WTC11 (cell line): ENCODE data around the gene NACC2. TPM values are rescaled to one million over a fixed set of nuclear protein-coding genes. Genes with fewer than 3 reads are reported as not detected.

Experiments
- ATAC-seq: fragments of 200-7000 bp; cut with Tn5 transposase; 2 replicates; pipeline ENCODE4 v1.10.0; 2021; ENCODE audit warnings: mild to moderate bottlenecking, moderate library complexity
- CTCF ChIA-PET: fragments of 300-600 bp; sonication (Branson Sonifier 250); formaldehyde crosslinking; loops from one replicate; lab custom pipeline; 2021; ENCODE audit warnings: antibody characterized with exemption; lab: Charles Lee
- POLR2A ChIA-PET: fragments of 350-600 bp; sonication (Branson Sonifier 250); formaldehyde crosslinking; loops from one replicate; lab custom pipeline; 2021; ENCODE audit warnings: antibody characterized with exemption; lab: Charles Lee
- DNase-seq: peaks from one replicate; pipeline ENCODE4 v3.0.0; 2021; ENCODE audit warnings: low spot score
- H3K27ac Mint-ChIP-seq: 2 replicates; pipeline ENCODE4 v1.8.0; 2021; ENCODE audit warnings: mixed read lengths
- H3K27me3 Mint-ChIP-seq: 2 replicates; pipeline ENCODE4 v1.8.0; 2021; ENCODE audit warnings: low read depth, mild to moderate bottlenecking, moderate library complexity, mixed read lengths
- H3K36me3 Mint-ChIP-seq: 2 replicates; pipeline ENCODE4 v1.8.0; 2021; ENCODE audit warnings: mixed read lengths
- H3K4me1 Mint-ChIP-seq: 2 replicates; pipeline ENCODE4 v1.8.0; 2022; ENCODE audit warnings: mixed read lengths
- H3K4me3 Mint-ChIP-seq: 2 replicates; pipeline ENCODE4 v1.8.0; 2021; ENCODE audit warnings: mild to moderate bottlenecking, moderate library complexity, mixed read lengths
- H3K9me3 Mint-ChIP-seq: 2 replicates; pipeline ENCODE4 v1.8.0; 2021; ENCODE audit warnings: mixed read lengths
- CREB1 ChIP-seq: sonication (generic); formaldehyde crosslinking; IDR thresholded peaks from 2 replicates; pipeline ENCODE4 v1.8.0; 2023; ENCODE audit warnings: mild to moderate bottlenecking, missing genetic modification reagents
- ESRRA ChIP-seq: sonication (generic); formaldehyde crosslinking; IDR thresholded peaks from 2 replicates; pipeline ENCODE4 v1.8.1; 2022; ENCODE audit warnings: mild to moderate bottlenecking, missing genetic modification reagents, borderline replicate concordance
- NFATC4 ChIP-seq: fragments of 250-450 bp; sonication (Bioruptor Pico); IDR thresholded peaks from 2 replicates; pipeline ENCODE4 v1.9.0; 2021; ENCODE audit warnings: mild to moderate bottlenecking
- TEAD4 ChIP-seq: sonication (generic); formaldehyde crosslinking; IDR thresholded peaks from 2 replicates; pipeline ENCODE4 v1.8.0; 2022; ENCODE audit warnings: mild to moderate bottlenecking, missing genetic modification reagents
- TP53 ChIP-seq: sonication (generic); formaldehyde crosslinking; IDR thresholded peaks from 2 replicates; pipeline ENCODE4 v1.8.1; 2023; ENCODE audit warnings: mild to moderate bottlenecking, missing genetic modification reagents
- ZBTB21 ChIP-seq: sonication (generic); formaldehyde crosslinking; IDR thresholded peaks from 2 replicates; pipeline ENCODE4 v1.8.1; 2023; ENCODE audit warnings: mild to moderate bottlenecking, missing genetic modification reagents, borderline replicate concordance
- total RNA-seq: library from RNA; stranded (reverse); gene quantifications from 3 replicates; pipeline ENCODE4 v1.2.3, GENCODE V29; 2021
- TF ChIP-seq, protein P1 (sequence below): fragments of 250-450 bp; sonication (Bioruptor Pico); IDR thresholded peaks from 2 replicates; pipeline ENCODE4 v1.9.0; 2021; ENCODE audit warnings: mild to moderate bottlenecking, borderline replicate concordance
- TF ChIP-seq, protein P2 (sequence below): fragments of 250-450 bp; sonication (Bioruptor Pico); IDR thresholded peaks from 2 replicates; pipeline ENCODE4 v1.8.0; 2021; ENCODE audit warnings: mild to moderate bottlenecking
- TF ChIP-seq, protein P3 (sequence below): sonication (generic); formaldehyde crosslinking; IDR thresholded peaks from 2 replicates; pipeline ENCODE4 v1.8.1; 2023; ENCODE audit warnings: mild to moderate bottlenecking, missing genetic modification reagents
- TF ChIP-seq, protein P4 (sequence below): sonication (generic); formaldehyde crosslinking; IDR thresholded peaks from 2 replicates; pipeline ENCODE4 v1.8.1; 2022; ENCODE audit warnings: mild to moderate bottlenecking, moderate library complexity, missing genetic modification reagents
- TF ChIP-seq, protein P5 (sequence below): sonication (generic); formaldehyde crosslinking; IDR thresholded peaks from 2 replicates; pipeline ENCODE4 v1.8.1; 2023; ENCODE audit warnings: mild to moderate bottlenecking, missing genetic modification reagents, moderate library complexity

The NACC2 gene
- total RNA-seq, 1 experiment from 2014 or later = 17.1 TPM

DNA sequence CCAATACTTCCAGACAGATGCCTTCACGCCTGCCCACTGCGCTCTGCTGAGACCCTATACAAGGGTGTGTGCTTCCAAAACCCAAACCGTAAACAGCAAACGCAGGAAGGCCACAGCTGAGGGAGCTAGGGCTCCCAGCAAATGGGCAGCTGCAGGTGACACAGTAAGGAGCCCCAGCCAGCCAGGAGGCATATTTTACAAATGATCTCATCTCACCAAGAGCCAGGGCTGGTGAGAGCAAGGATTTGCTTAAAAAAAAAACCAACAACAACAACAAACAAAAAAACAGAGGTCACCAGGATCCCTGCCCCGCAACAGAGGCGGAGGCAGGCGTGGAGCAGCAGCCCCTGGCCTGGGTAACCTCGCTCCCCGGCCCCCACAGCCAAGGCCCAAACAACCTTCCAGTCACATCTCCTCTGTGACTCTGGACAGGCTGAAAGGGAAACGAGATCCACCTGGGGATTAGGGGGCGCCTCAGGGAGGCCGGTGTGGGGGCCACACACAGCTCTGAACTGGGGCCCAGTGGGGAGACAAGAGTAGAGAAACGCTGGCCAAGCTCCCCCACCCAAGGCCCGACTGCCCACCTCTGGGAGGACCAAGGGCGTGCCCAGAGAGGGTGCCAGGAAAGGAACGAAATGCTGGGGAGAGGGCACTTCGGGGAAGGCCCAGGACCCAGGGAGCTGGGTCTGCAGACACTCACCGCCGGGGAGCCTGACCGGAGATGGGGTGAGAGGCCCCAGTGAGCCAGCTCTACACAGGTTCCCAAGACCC is 3.3 kb downstream of the NACC2 start (continued):
- TF ChIP-seq, protein P1, sequence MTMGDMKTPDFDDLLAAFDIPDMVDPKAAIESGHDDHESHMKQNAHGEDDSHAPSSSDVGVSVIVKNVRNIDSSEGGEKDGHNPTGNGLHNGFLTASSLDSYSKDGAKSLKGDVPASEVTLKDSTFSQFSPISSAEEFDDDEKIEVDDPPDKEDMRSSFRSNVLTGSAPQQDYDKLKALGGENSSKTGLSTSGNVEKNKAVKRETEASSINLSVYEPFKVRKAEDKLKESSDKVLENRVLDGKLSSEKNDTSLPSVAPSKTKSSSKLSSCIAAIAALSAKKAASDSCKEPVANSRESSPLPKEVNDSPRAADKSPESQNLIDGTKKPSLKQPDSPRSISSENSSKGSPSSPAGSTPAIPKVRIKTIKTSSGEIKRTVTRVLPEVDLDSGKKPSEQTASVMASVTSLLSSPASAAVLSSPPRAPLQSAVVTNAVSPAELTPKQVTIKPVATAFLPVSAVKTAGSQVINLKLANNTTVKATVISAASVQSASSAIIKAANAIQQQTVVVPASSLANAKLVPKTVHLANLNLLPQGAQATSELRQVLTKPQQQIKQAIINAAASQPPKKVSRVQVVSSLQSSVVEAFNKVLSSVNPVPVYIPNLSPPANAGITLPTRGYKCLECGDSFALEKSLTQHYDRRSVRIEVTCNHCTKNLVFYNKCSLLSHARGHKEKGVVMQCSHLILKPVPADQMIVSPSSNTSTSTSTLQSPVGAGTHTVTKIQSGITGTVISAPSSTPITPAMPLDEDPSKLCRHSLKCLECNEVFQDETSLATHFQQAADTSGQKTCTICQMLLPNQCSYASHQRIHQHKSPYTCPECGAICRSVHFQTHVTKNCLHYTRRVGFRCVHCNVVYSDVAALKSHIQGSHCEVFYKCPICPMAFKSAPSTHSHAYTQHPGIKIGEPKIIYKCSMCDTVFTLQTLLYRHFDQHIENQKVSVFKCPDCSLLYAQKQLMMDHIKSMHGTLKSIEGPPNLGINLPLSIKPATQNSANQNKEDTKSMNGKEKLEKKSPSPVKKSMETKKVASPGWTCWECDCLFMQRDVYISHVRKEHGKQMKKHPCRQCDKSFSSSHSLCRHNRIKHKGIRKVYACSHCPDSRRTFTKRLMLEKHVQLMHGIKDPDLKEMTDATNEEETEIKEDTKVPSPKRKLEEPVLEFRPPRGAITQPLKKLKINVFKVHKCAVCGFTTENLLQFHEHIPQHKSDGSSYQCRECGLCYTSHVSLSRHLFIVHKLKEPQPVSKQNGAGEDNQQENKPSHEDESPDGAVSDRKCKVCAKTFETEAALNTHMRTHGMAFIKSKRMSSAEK (CRISPR knock-in tag) = no peak
- TF ChIP-seq, protein P2, sequence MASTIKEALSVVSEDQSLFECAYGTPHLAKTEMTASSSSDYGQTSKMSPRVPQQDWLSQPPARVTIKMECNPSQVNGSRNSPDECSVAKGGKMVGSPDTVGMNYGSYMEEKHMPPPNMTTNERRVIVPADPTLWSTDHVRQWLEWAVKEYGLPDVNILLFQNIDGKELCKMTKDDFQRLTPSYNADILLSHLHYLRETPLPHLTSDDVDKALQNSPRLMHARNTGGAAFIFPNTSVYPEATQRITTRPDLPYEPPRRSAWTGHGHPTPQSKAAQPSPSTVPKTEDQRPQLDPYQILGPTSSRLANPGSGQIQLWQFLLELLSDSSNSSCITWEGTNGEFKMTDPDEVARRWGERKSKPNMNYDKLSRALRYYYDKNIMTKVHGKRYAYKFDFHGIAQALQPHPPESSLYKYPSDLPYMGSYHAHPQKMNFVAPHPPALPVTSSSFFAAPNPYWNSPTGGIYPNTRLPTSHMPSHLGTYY (CRISPR knock-in tag) = no peak
- TF ChIP-seq ESRRA (CRISPR knock-in tag) (no peak), CREB1 (CRISPR knock-in tag) (no peak), ZBTB21 (CRISPR knock-in tag) (no peak), TEAD4 (CRISPR knock-in tag) (no peak)
- TF ChIP-seq, protein P3, sequence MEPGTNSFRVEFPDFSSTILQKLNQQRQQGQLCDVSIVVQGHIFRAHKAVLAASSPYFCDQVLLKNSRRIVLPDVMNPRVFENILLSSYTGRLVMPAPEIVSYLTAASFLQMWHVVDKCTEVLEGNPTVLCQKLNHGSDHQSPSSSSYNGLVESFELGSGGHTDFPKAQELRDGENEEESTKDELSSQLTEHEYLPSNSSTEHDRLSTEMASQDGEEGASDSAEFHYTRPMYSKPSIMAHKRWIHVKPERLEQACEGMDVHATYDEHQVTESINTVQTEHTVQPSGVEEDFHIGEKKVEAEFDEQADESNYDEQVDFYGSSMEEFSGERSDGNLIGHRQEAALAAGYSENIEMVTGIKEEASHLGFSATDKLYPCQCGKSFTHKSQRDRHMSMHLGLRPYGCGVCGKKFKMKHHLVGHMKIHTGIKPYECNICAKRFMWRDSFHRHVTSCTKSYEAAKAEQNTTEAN (CRISPR knock-in tag) = no peak

DNA sequence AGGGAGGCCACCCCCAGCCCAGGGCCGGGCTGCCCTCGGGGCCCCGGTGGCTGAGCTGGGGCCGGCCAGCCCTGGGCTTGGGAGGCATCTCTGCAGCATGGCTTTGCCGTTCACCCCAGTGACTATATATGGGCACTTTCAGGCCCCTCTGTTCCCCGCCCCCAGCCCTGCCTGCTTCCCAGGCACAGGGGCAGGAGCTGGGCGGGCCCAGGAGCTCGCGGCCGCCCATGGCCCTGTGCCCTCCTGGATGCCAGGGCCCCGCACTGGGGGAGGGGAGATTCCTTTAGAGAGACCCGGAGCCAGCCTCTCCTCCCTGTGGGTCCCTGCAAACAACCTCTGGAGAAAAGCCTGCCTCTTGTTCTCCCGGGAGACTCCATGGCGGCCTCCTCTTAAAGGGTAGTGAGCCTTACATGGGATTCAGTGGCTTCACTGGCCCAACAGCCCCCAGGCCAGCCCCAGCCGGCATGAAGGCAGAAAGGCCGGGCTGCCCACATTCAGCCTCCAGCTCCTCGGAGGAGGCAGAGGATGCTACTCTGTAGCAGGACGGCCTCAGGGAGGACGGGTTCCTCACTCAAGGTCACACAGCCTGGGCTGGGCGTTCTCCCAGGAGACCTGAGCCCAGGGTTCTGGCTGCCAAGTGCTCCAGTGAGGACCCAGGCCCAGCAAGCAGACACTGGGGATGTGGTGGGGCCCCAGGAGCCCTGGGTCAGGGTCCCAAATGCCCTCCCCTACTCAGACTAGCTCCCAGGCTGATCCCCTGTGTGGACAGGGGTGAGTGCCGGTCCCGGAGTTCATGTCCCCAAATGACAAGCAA is 4.1 kb downstream of the NACC2 start:
- Mint-ChIP-seq H3K4me1 (peaks cover 30% of the 10 kb centered on the region), H3K36me3 (no peaks in the 10 kb centered on the region), H3K4me3 (no peak overlapping the region), H3K9me3 (no peaks in the 10 kb centered on the region), H3K27ac (peak overlapping the region; percentile 49), H3K27me3 (peaks cover 20% of the 10 kb centered on the region)
- CTCF ChIA-PET = interaction anchor here (0.8 to 2.5 kb wide), 7 partner anchors 20 to 123 kb away, joined by 3 to 14 read pairs (median 6); no protein-coding TSS in a partner anchor
- POLR2A ChIA-PET = interaction anchor here (1.1 to 1.3 kb wide), 2 partner anchors 33 to 39 kb away, joined by 3 read pairs; no protein-coding TSS in a partner anchor
- TF ChIP-seq NFATC4 (CRISPR knock-in tag) (no peak), TP53 (CRISPR knock-in tag) (no peak)
- TF ChIP-seq, protein P2 (CRISPR knock-in tag) = no peak
- TF ChIP-seq, protein P4, sequence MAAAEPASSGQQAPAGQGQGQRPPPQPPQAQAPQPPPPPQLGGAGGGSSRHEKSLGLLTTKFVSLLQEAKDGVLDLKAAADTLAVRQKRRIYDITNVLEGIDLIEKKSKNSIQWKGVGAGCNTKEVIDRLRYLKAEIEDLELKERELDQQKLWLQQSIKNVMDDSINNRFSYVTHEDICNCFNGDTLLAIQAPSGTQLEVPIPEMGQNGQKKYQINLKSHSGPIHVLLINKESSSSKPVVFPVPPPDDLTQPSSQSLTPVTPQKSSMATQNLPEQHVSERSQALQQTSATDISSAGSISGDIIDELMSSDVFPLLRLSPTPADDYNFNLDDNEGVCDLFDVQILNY = no peak
- TF ChIP-seq, protein P5, sequence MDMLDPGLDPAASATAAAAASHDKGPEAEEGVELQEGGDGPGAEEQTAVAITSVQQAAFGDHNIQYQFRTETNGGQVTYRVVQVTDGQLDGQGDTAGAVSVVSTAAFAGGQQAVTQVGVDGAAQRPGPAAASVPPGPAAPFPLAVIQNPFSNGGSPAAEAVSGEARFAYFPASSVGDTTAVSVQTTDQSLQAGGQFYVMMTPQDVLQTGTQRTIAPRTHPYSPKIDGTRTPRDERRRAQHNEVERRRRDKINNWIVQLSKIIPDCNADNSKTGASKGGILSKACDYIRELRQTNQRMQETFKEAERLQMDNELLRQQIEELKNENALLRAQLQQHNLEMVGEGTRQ (CRISPR knock-in tag) = no peak
- ATAC-seq = peak; percentile 18
- no peak for DNase-seq
